Measurements from ENCODE around the gene CISH. TPM values are rescaled to one million over a fixed set of nuclear protein-coding genes. Genes with fewer than 3 reads are reported as not detected.
A peak's percentile ranks its signal among the peaks of the same experiment; 100 is the strongest.

Gene CISH
- total and polyA plus RNA-seq, 9 of the 15 experiments (the other 6 are each of a cell fraction or from before 2014, with no cell fraction given): 1.7 to 47.7 (median 18.3) TPM

DNA sequence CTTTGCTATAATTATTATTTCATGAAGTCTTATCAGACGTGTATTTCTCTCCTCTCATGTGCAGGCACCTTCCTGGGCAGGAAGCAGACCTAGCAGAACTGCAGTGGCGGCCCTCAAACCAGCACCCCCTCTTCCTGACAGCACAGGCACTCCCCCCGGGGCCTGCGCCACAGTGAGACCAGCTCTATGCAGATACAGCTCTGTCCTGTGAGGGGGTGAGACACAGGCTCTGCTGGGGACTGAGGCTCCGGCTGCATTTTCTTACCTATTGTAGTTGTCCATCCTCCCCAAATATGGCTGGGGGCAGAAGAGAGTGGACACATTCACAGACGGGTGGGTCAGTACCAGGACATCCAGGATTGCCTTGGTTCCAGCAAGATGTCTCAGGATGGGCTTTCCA lies 5.0 kb downstream of the CISH start:
- peak overlapping the region; percentile 95 for H3K4me2 ChIP-seq (ENCODE audit: insufficient read depth, low read length)
- peak overlapping the region; percentile 87 to 94 for H3K9ac ChIP-seq (ENCODE audit: insufficient read depth in 1 of 2, low read depth in 2 of 2, low read length in 2 of 2)
- intact Hi-C loops (cut with micrococcal nuclease): no loop called here
- peaks cover 87% of the 10 kb centered on the region for H3K79me2 ChIP-seq (ENCODE audit: control insufficient read depth, insufficient read depth, low read length)
- peak overlapping the region; percentile 87 for H3K4me3 ChIP-seq
- in situ Hi-C loops (cut with MboI): no loop called here
- no peaks in the 10 kb centered on the region for H3K27me3 ChIP-seq (ENCODE audit: control insufficient read depth in 2 of 2, insufficient read depth in 2 of 2, low read length in 2 of 2)
- 7% methylated on average over 5 of the region's 6 CpGs for WGBS (ENCODE audit: insufficient coverage, low coverage, missing lambda C conversion rate)
- no peaks in the 10 kb centered on the region for H3K9me3 ChIP-seq (replicated peaks; ENCODE audit: control insufficient read depth, insufficient read depth, low read depth, low read length)
- no peak for FAIRE-seq
- ChIA-PET CTCF (ENCODE audit: low intra/inter-chr PET ratio) (interaction anchor here (0.6 kb wide), 1 partner anchor 35 kb away, joined by 3 read pairs; no protein-coding TSS in a partner anchor), POLR2A (interaction anchor here (0.5 to 4.8 kb wide), 4 partner anchors 9 to 706 kb away, joined by 3 to 22 read pairs (median 7); partner anchors contain the start of gene HEMK1)
- peaks cover 3% of the 10 kb centered on the region for H3K9me1 ChIP-seq (ENCODE audit: control insufficient read depth, insufficient read depth, low read length)
- H2AFZ ChIP-seq (ENCODE audit: low read depth, low read length): no peak overlapping the region
- peaks cover 36% of the 10 kb centered on the region for H4K20me1 ChIP-seq (replicated peaks; ENCODE audit: control insufficient read depth, insufficient read depth, low read length)
- no peak for DNase-seq (ENCODE audit: extremely low read depth in 1 of 4, low spot score in 3 of 4)
- no peak for ATAC-seq
- peak overlapping the region; percentile 85 for H3K27ac ChIP-seq (ENCODE audit: extremely low read depth, low read depth, low read length)
- H3K4me1 ChIP-seq (replicated peaks in 1 of 2; ENCODE audit: control insufficient read depth in 2 of 2, insufficient read depth in 2 of 2, low read length in 2 of 2): peaks cover 47 to 52% of the 10 kb centered on the region in 2 experiments
- H3K36me3 ChIP-seq (ENCODE audit: control insufficient read depth, insufficient read depth, low read length): peaks cover 75% of the 10 kb centered on the region
- TF ChIP-seq ZNF445 (CRISPR knock-in tag; IDR thresholded peaks at IDR 0.05; ENCODE audit: low read depth) (no peak), NRF1 (conservative IDR thresholded peaks at IDR 0.05 in 1 of 2, IDR thresholded peaks at IDR 0.05 in 1 of 2) (peak in 1 of 2 experiments; percentile 33; a peak in 2 of 4 replicates)
- TF ChIP-seq, protein P1, sequence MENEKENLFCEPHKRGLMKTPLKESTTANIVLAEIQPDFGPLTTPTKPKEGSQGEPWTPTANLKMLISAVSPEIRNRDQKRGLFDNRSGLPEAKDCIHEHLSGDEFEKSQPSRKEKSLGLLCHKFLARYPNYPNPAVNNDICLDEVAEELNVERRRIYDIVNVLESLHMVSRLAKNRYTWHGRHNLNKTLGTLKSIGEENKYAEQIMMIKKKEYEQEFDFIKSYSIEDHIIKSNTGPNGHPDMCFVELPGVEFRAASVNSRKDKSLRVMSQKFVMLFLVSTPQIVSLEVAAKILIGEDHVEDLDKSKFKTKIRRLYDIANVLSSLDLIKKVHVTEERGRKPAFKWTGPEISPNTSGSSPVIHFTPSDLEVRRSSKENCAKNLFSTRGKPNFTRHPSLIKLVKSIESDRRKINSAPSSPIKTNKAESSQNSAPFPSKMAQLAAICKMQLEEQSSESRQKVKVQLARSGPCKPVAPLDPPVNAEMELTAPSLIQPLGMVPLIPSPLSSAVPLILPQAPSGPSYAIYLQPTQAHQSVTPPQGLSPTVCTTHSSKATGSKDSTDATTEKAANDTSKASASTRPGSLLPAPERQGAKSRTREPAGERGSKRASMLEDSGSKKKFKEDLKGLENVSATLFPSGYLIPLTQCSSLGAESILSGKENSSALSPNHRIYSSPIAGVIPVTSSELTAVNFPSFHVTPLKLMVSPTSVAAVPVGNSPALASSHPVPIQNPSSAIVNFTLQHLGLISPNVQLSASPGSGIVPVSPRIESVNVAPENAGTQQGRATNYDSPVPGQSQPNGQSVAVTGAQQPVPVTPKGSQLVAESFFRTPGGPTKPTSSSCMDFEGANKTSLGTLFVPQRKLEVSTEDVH (IDR thresholded peaks at IDR 0.05; ENCODE audit: low read depth, partially characterized antibody): peak; percentile 2
- BruUV-seq (replicated peaks): no TSS peak

All from K562 (cell line).